ENCODE measurements around the gene HOXB7.

DNA sequence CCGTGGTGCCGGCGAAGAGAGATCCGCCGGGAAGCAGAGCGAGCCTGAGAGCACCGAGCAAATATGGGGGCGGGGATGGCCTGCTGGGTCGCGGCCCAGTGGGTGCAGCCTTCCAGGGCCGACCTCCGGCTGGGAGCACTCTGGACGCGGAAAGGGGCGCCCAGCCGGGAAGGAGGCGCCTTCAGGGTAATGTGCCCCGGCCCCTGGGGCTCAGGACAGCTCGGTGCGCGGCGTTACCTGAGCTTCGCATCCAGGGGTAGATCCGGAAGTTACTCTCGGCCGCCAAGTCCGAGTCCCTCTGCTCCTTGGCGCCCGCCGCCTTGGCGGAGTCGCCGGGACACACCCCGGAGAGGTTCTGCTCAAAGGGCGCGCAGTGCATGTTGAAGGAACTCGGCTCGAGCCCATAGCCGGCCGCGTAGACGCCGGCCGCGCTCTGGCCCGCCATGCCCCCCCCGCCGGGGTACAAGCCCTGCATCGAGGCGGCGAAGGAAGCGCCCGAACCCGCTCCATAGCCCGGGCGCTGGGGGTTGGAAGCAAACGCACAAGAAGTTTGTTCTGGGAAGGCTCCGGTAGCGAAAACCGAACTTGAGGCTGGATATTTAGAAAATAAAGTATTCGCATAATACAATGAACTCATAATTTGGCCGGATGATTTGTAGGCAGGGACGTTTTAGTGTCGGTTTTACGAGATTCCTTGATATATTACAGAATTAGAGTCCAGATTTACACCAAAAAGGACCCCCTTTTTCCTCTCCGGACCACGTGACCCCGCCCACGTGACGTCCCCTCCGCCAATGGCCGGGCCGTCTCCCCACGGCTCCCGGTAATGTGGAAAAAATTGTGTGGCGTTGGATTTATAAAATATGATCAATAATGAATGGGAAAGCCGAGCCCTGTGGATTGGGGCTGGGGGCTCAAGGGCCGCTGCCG, at the start of gene HOXB7:
- TF ChIP-seq EP300 (IDR thresholded peaks at IDR 0.05): no peak
- TF ChIP-seq CTCF (IDR thresholded peaks at IDR 0.05): no peak
- TF ChIP-seq POLR2A (IDR thresholded peaks at IDR 0.05): no peak

Measured in sigmoid colon (tissue), 4 donors.